HG02884 (cell line): ENCODE measurements around the gene TGOLN2.

ENCODE experiments used
- ATAC-seq: cut with Tn5 transposase; IDR thresholded peaks from one replicate; pipeline ENCODE4 v1.9.1; 2021; ENCODE audit warnings: mild to moderate bottlenecking, moderate library complexity; ENCODE audit not compliant: unreplicated experiment

Gene TGOLN2

GRCh38 chr2:85309699-85310321 lies 18.0 kb downstream of the TGOLN2 start:
- no peak for ATAC-seq

- ATAC-seq: no peak
These were observed 18.8 kb downstream of the TGOLN2 start for GRCh38 chr2:85308896-85309555.

- no peak for ATAC-seq
These were observed 19.6 kb downstream of the TGOLN2 start for GRCh38 chr2:85308201-85308600.

GRCh38 chr2:85307527-85307897 lies 20.3 kb downstream of the TGOLN2 start:
- ATAC-seq: no peak

GRCh38 chr2:85303780-85304531 lies 23.8 kb downstream of the TGOLN2 start:
- ATAC-seq: no peak

GRCh38 chr2:85302121-85302520 lies 25.7 kb downstream of the TGOLN2 start:
- no peak for ATAC-seq

- ATAC-seq: no peak
These were observed 36.3 kb downstream of the TGOLN2 start for GRCh38 chr2:85291425-85292023.

GRCh38 chr2:85288244-85288725 lies 39.5 kb downstream of the TGOLN2 start:
- ATAC-seq: no peak

- ATAC-seq: no peak
These were observed 40.1 kb downstream of the TGOLN2 start for GRCh38 chr2:85287721-85288120.

- ATAC-seq: no peak
These were observed 40.9 kb downstream of the TGOLN2 start for GRCh38 chr2:85286918-85287317.

- no peak for ATAC-seq
These were observed 44.1 kb downstream of the TGOLN2 start for GRCh38 chr2:85283641-85284040.

GRCh38 chr2:85282914-85283313 lies 44.9 kb downstream of the TGOLN2 start:
- no peak for ATAC-seq

- no peak for ATAC-seq
These were observed 46.2 kb downstream of the TGOLN2 start for GRCh38 chr2:85281553-85281952.

GRCh38 chr2:85278361-85278760 lies 49.4 kb downstream of the TGOLN2 start:
- ATAC-seq: no peak

GRCh38 chr2:85277416-85278158 lies 50.2 kb downstream of the TGOLN2 start:
- no peak for ATAC-seq

GRCh38 chr2:85276571-85277118 lies 51.1 kb downstream of the TGOLN2 start:
- no peak for ATAC-seq

- ATAC-seq: no peak
These were observed 51.7 kb downstream of the TGOLN2 start for GRCh38 chr2:85275984-85276540.

- ATAC-seq: no peak
These were observed 53.8 kb downstream of the TGOLN2 start for GRCh38 chr2:85273738-85274731.

- ATAC-seq: no peak
These were observed 55.4 kb downstream of the TGOLN2 start for GRCh38 chr2:85272357-85272756.
